ENCODE measurements around the gene RABEP2. TPM values are rescaled to one million over a fixed set of nuclear protein-coding genes. Genes with fewer than 3 reads are reported as not detected.
"Not testable (repeated sequence)": the region's sequence is repeated elsewhere in the genome, so short reads cannot be mapped to it uniquely, and the experiment has no call there.

RABEP2 gene
- total RNA-seq, 2 experiments from 2014 or later = 84.8 to 87.2 TPM

DNA sequence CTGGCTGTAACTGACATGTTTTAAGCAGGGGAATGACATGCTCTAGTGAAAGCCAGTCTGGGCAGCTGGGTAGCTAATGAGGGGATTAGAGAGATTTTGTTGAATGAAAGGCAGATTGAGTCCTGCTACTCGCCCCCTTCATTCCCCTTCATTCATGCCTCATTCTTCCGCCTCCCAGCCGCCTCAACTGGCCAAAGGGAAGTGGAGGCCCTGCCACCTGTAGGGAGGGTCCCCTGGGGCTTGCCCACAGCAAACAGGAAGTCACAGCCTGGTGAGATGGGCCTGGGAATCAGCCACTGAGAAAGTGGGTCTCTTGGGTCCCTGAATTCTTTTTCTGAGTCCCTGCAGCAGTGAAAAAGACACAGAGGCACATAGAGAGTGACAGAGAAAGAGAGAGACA is 5.6 kb upstream of the RABEP2 start:
- POLR2A ChIA-PET = interaction anchor here (0.7 to 2.9 kb wide), 4 partner anchors 8 to 1872 kb away, joined by 4 to 37 read pairs (median 4); no protein-coding TSS in a partner anchor
- H3K36me3 ChIP-seq (ENCODE audit: insufficient read depth, low read length) = peaks cover 22% of the 10 kb centered on the region
- peak; percentile 97 for DNase-seq (ENCODE audit: low spot score)
- peak overlapping the region; percentile 86 for H3K4me2 ChIP-seq (ENCODE audit: low read length)
- peaks cover 23% of the 10 kb centered on the region; the same call in 1 of the 2 replicates for H3K79me2 ChIP-seq (ENCODE audit: insufficient read depth, low read depth, low read length)
- no peaks in the 10 kb centered on the region for H3K9me2 ChIP-seq (ENCODE audit: insufficient read depth, low read length)
- H4K20me1 ChIP-seq (ENCODE audit: insufficient read depth, low read length) = no peaks in the 10 kb centered on the region
- H3K4me3 ChIP-seq (ENCODE audit: low read depth, low read length, poor library complexity, severe bottlenecking) = peak overlapping the region; percentile 78
- intact Hi-C loops (cut with micrococcal nuclease; ENCODE audit: unreplicated experiment) = loop anchor here (1.0 kb wide), 1 partner anchor 44 kb away; the partner anchor contains the start of gene SPNS1
- BruUV-seq (replicated peaks) = no TSS peak
- peak overlapping the region; percentile 99 for H3K27ac ChIP-seq (ENCODE audit: low read depth, low read length, poor library complexity, severe bottlenecking)
- TF ChIP-seq, protein P1, sequence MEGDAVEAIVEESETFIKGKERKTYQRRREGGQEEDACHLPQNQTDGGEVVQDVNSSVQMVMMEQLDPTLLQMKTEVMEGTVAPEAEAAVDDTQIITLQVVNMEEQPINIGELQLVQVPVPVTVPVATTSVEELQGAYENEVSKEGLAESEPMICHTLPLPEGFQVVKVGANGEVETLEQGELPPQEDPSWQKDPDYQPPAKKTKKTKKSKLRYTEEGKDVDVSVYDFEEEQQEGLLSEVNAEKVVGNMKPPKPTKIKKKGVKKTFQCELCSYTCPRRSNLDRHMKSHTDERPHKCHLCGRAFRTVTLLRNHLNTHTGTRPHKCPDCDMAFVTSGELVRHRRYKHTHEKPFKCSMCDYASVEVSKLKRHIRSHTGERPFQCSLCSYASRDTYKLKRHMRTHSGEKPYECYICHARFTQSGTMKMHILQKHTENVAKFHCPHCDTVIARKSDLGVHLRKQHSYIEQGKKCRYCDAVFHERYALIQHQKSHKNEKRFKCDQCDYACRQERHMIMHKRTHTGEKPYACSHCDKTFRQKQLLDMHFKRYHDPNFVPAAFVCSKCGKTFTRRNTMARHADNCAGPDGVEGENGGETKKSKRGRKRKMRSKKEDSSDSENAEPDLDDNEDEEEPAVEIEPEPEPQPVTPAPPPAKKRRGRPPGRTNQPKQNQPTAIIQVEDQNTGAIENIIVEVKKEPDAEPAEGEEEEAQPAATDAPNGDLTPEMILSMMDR (conservative IDR thresholded peaks at IDR 0.05; ENCODE audit: low read length) = no peak
- no peak for TF ChIP-seq EZH2phosphoT487 (IDR thresholded peaks at IDR 0.05; ENCODE audit: borderline replicate concordance, low read depth, low read length)
- H2AFZ ChIP-seq (ENCODE audit: low read length) = no peak overlapping the region
- no peaks in the 10 kb centered on the region for H3K9me3 ChIP-seq (ENCODE audit: low read length)
- CTCF ChIA-PET (ENCODE audit: unreplicated experiment) = no interaction called here
- H3K4me1 ChIP-seq (ENCODE audit: insufficient read depth, low read length, poor library complexity, severe bottlenecking) = peaks cover 80% of the 10 kb centered on the region

DNA sequence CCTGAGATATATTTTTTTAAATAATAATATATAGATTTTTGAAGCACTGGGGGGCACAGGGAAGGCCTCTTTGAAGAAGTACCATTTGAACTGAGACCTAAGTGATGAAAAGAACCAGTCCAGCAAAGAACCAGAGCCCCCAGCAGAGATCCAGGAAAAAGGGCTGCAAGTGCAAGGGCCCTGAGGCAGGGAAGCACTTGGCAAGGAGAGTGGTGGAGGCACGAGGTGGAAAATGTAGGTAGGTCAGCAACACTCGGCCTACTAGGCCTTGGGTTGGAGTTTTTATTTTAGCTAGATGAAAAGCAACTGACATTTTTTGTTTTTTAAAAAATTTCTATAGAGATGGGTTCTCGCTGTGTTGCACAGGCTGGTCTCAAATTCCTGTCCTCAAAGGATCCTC is 5.2 kb upstream of the RABEP2 start:
- intact Hi-C loops (cut with micrococcal nuclease; ENCODE audit: unreplicated experiment) = loop anchor here (1.0 kb wide), 1 partner anchor 44 kb away; the partner anchor contains the start of gene SPNS1
- Histone ChIP-seq H3K27ac (ENCODE audit: low read depth, low read length, poor library complexity, severe bottlenecking) (peak overlapping the region; percentile 99), H3K4me1 (ENCODE audit: insufficient read depth, low read length, poor library complexity, severe bottlenecking) (peaks cover 81% of the 10 kb centered on the region), H2AFZ (ENCODE audit: low read length) (no peak overlapping the region), H3K36me3 (ENCODE audit: insufficient read depth, low read length) (peaks cover 18% of the 10 kb centered on the region), H3K9me3 (ENCODE audit: low read length) (no peaks in the 10 kb centered on the region), H4K20me1 (ENCODE audit: insufficient read depth, low read length) (no peaks in the 10 kb centered on the region), H3K4me3 (ENCODE audit: low read depth, low read length, poor library complexity, severe bottlenecking) (peak overlapping the region; percentile 78), H3K4me2 (ENCODE audit: low read length) (peak overlapping the region; percentile 86), H3K79me2 (ENCODE audit: insufficient read depth, low read depth, low read length) (peaks cover 23% of the 10 kb centered on the region; the same call in 1 of the 2 replicates), H3K9me2 (ENCODE audit: insufficient read depth, low read length) (no peaks in the 10 kb centered on the region)
- BruUV-seq (replicated peaks) = TSS peak; percentile 92
- DNase-seq (ENCODE audit: low spot score) = no peak
- CTCF ChIA-PET (ENCODE audit: unreplicated experiment) = no interaction called here
- TF ChIP-seq, protein P1 (conservative IDR thresholded peaks at IDR 0.05; ENCODE audit: low read length) = no peak
- TF ChIP-seq EZH2phosphoT487 (IDR thresholded peaks at IDR 0.05; ENCODE audit: borderline replicate concordance, low read depth, low read length) = no peak
- POLR2A ChIA-PET = interaction anchor here (0.7 to 1.0 kb wide), 3 partner anchors 14 to 1872 kb away, joined by 4 read pairs; no protein-coding TSS in a partner anchor

DNA sequence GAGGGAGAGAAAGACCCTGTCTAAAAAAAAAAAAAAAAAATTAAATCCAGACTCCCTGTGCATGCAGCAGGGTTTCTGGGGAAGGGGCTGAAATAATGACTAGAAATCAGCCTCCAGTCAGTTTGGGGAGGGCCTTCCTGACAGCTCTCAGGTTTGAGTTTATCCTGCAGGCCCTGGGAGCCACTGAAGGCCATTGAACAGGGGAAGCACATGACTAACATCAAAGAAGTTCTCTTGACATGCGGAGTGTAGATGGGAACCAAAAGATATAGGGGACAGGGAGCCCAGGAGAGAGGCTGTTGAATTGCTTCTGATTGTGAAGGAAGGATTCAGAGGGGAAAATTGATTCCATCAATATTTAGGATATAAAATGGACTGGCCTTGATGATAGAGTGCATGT is 2.8 kb upstream of the RABEP2 start:
- Histone ChIP-seq H3K4me3 (ENCODE audit: low read depth, low read length, poor library complexity, severe bottlenecking) (no peak overlapping the region), H3K36me3 (ENCODE audit: insufficient read depth, low read length) (peaks cover 6% of the 10 kb centered on the region), H4K20me1 (ENCODE audit: insufficient read depth, low read length) (no peaks in the 10 kb centered on the region), H3K4me1 (ENCODE audit: insufficient read depth, low read length, poor library complexity, severe bottlenecking) (peaks cover 82% of the 10 kb centered on the region), H3K27ac (ENCODE audit: low read depth, low read length, poor library complexity, severe bottlenecking) (peak overlapping the region; percentile 99), H3K9me2 (ENCODE audit: insufficient read depth, low read length) (no peaks in the 10 kb centered on the region), H3K4me2 (ENCODE audit: low read length) (peak overlapping the region; percentile 12), H3K79me2 (ENCODE audit: insufficient read depth, low read depth, low read length) (peaks cover 17% of the 10 kb centered on the region; the same call in 1 of the 2 replicates), H3K9me3 (ENCODE audit: low read length) (peaks cover 2% of the 10 kb centered on the region; the same call in 1 of the 2 replicates), H2AFZ (ENCODE audit: low read length) (peak overlapping the region; percentile 33; the same call in 1 of the 2 replicates)
- BruUV-seq (replicated peaks) = no TSS peak
- TF ChIP-seq, protein P1 (conservative IDR thresholded peaks at IDR 0.05; ENCODE audit: low read length) = no peak
- TF ChIP-seq EZH2phosphoT487 (IDR thresholded peaks at IDR 0.05; ENCODE audit: borderline replicate concordance, low read depth, low read length) = no peak
- CTCF ChIA-PET (ENCODE audit: unreplicated experiment) = no interaction called here
- no peak for DNase-seq (ENCODE audit: low spot score)
- intact Hi-C loops (cut with micrococcal nuclease; ENCODE audit: unreplicated experiment) = no loop called here
- POLR2A ChIA-PET = interaction anchor here (0.7 kb wide), 1 partner anchor 30 kb away, joined by 5 read pairs; no protein-coding TSS in a partner anchor

DNA sequence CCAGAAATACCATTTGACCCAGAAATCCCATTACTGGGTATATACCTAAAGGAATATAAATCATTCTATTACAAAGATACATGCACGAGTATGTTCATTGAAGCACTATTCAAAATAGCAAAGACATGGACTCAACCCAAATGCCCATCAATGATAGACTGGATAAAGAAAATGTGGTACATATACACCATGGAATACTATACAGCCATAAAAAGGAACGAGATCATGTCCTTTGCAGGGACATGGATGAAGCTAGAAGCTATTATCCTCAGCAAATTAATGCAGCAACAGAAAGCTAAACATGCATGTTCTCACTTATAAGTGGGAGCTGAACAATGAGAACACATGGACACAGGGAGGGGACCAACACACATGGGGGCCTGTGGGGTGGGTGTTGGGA is 1.2 kb upstream of the RABEP2 start:
- H3K9me2 ChIP-seq (ENCODE audit: insufficient read depth, low read length); H3K9me3 ChIP-seq (ENCODE audit: low read length); intact Hi-C loops (cut with micrococcal nuclease; ENCODE audit: unreplicated experiment); DNase-seq (ENCODE audit: low spot score); BruUV-seq (replicated peaks); H2AFZ ChIP-seq (ENCODE audit: low read length); H4K20me1 ChIP-seq (ENCODE audit: insufficient read depth, low read length): not testable (repeated sequence)
- Histone ChIP-seq H3K36me3 (ENCODE audit: insufficient read depth, low read length) (peaks cover 20% of the 10 kb centered on the region), H3K79me2 (ENCODE audit: insufficient read depth, low read depth, low read length) (peaks cover 22% of the 10 kb centered on the region; the same call in 1 of the 2 replicates), H3K4me1 (ENCODE audit: insufficient read depth, low read length, poor library complexity, severe bottlenecking) (peaks cover 80% of the 10 kb centered on the region), H3K27ac (ENCODE audit: low read depth, low read length, poor library complexity, severe bottlenecking) (peak overlapping the region; percentile 100), H3K4me3 (ENCODE audit: low read depth, low read length, poor library complexity, severe bottlenecking) (peak overlapping the region; percentile 77), H3K4me2 (ENCODE audit: low read length) (peak overlapping the region; percentile 100)
- ChIA-PET POLR2A (interaction anchor here (0.6 to 1.1 kb wide), 3 partner anchors 24 to 99 kb away, joined by 3 to 6 read pairs (median 3); partner anchors contain the start of gene NFATC2IP), CTCF (ENCODE audit: unreplicated experiment) (interaction anchor here (0.5 to 1.2 kb wide), 2 partner anchors 10 to 148 kb away, joined by 3 to 5 read pairs; no protein-coding TSS in a partner anchor)

Data from OCI-LY7 (cell line).